Trophoblast cell (in vitro differentiated cells and primary cell): ENCODE results near the gene LCP2.

ENCODE experiments used
- DNase-seq, 2 donors: peaks; one replicate each; pipeline ENCODE4 v3.0.0-alpha.2; 2016
- H2AFZ ChIP-seq: 2 replicates; pipeline ENCODE4 v1.6.1; 2013; ENCODE audit warnings: low read length, moderate library complexity, mild to moderate bottlenecking; ENCODE audit not compliant: insufficient read depth, poor library complexity
- H2AK5ac ChIP-seq: 2 replicates; pipeline ENCODE4 v1.6.1; 2013; ENCODE audit warnings: mild to moderate bottlenecking, low read length
- H2BK120ac ChIP-seq: 2 replicates; pipeline ENCODE4 v1.6.1; 2013; ENCODE audit warnings: low read length, mild to moderate bottlenecking, moderate library complexity; ENCODE audit not compliant: insufficient read depth, poor library complexity
- H2BK12ac ChIP-seq: 2 replicates; pipeline ENCODE4 v1.6.1; 2013; ENCODE audit warnings: mild to moderate bottlenecking, low read length, moderate library complexity
- H2BK5ac ChIP-seq: 2 replicates; pipeline ENCODE4 v1.6.1; 2013; ENCODE audit warnings: low read length, low read depth, moderate library complexity, mild to moderate bottlenecking; ENCODE audit not compliant: poor library complexity
- H3K14ac ChIP-seq: 2 replicates; pipeline ENCODE4 v1.6.1; 2013; ENCODE audit warnings: mild to moderate bottlenecking, low read length
- H3K18ac ChIP-seq: 2 replicates; pipeline ENCODE4 v1.6.1; 2013; ENCODE audit warnings: mild to moderate bottlenecking, low read length
- H3K23ac ChIP-seq: 2 replicates; pipeline ENCODE4 v1.6.1; 2013; ENCODE audit warnings: low read length
- H3K27ac ChIP-seq: 2 replicates; pipeline ENCODE4 v1.5.1; 2013; ENCODE audit warnings: low read depth, mild to moderate bottlenecking, inconsistent platforms, low read length, moderate library complexity
- H3K27me3 ChIP-seq: 2 replicates; pipeline ENCODE4 v1.6.1; 2013; ENCODE audit warnings: inconsistent platforms, mild to moderate bottlenecking, low read length, moderate library complexity; ENCODE audit not compliant: insufficient read depth
- H3K36me3 ChIP-seq, 2 experiments: 1 replicate in 1 of 2; 2 replicates in 1 of 2; pipeline ENCODE4 v1.6.1; 2013; ENCODE audit warnings: low read length in 2 of 2, mild to moderate bottlenecking in 2 of 2, moderate library complexity in 1 of 2; ENCODE audit not compliant: insufficient read depth in 2 of 2, control insufficient read depth in 1 of 2
- H3K4ac ChIP-seq: 2 replicates; pipeline ENCODE4 v1.6.1; 2013; ENCODE audit warnings: low read depth, mild to moderate bottlenecking, low read length, moderate library complexity
- H3K4me1 ChIP-seq, 2 experiments: 1 replicate in 1 of 2; 2 replicates in 1 of 2; pipeline ENCODE4 v1.6.1; 2013; ENCODE audit warnings: low read length in 2 of 2, mild to moderate bottlenecking in 2 of 2, moderate library complexity in 1 of 2; ENCODE audit not compliant: insufficient read depth in 2 of 2, control insufficient read depth in 1 of 2
- H3K4me2 ChIP-seq: 2 replicates; pipeline ENCODE4 v1.6.1; 2013; ENCODE audit warnings: inconsistent platforms, mild to moderate bottlenecking, low read length, moderate library complexity
- H3K4me3 ChIP-seq: 2 replicates; pipeline ENCODE4 v1.5.1; 2013; ENCODE audit warnings: mild to moderate bottlenecking, low read depth, low read length, inconsistent platforms
- H3K79me1 ChIP-seq: one replicate; pipeline ENCODE4 v1.6.1; 2013; ENCODE audit warnings: low read length
- H3K79me2 ChIP-seq: 2 replicates; pipeline ENCODE4 v1.6.1; 2013; ENCODE audit warnings: low read length, mild to moderate bottlenecking; ENCODE audit not compliant: control insufficient read depth, insufficient read depth, poor library complexity
- H3K9ac ChIP-seq: 2 replicates; pipeline ENCODE4 v1.6.1; 2013; ENCODE audit warnings: mild to moderate bottlenecking, low read length
- H3K9me3 ChIP-seq: 2 replicates; pipeline ENCODE4 v1.6.1; 2013; ENCODE audit warnings: low read depth, mild to moderate bottlenecking, control low read depth, inconsistent platforms, low read length; ENCODE audit not compliant: insufficient read depth
- H4K12ac ChIP-seq: 2 replicates; pipeline ENCODE4 v1.6.1; 2013; ENCODE audit warnings: low read depth, mild to moderate bottlenecking, low read length, moderate library complexity
- H4K8ac ChIP-seq: 2 replicates; pipeline ENCODE4 v1.6.1; 2013; ENCODE audit warnings: low read depth, mild to moderate bottlenecking, low read length, moderate library complexity
- H4K91ac ChIP-seq: one replicate; pipeline ENCODE4 v1.6.1; 2013; ENCODE audit warnings: low read depth, mild to moderate bottlenecking, low read length, moderate library complexity
- WGBS: extraction: QIAGEN DNeasy Blood & Tissue Kit; methylation state at CpG from one replicate; pipeline ENCODE4 v1.1.7; 2013; ENCODE audit warnings: missing lambda C conversion rate; ENCODE audit not compliant: insufficient read length, insufficient coverage; ENCODE audit errors: extremely low coverage; 5-methylcytosine and 5-hydroxymethylcytosine counted together

Gene LCP2

DNA sequence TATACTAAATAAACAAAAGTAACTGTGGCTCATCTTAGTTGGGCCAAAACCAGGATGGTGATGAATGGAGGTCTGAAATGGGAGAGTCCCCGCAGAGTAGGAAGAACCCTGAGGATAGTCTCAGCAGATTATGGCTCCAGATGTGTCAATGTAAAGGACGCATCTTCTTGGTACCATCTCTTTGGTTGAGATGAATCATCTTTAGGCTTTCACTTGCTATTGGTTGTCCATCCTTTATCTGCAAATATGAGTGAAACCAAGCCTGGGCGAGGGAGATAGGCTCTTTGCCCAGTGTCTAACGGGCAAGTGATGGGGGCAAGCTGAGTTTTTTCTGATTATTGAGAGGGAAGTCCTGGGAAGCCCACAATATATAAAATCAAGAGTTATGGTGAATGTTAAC, 19.4 kb upstream of the LCP2 start:
- no peaks in the 10 kb centered on the region for H3K9me3 ChIP-seq
- H3K27me3 ChIP-seq: no peaks in the 10 kb centered on the region

DNA sequence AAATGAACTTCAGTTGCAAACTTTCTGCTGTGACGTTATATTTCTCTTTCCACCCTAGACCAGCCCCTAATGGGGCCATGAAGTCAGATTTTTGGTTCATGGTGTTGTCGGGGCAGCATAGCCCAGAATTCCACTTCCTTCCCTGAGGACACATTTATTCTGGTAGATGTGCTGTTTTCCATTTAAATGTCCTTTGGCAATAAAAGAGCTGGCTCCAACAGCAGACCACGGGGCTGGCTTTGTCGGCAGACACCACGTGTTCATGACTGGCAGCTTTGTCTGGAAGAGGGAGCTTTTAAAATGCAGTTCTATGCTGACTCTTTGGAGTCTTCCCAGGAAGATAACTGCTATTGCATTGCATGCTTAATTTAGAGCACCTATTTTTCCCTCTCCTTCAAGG, 17.6 kb upstream of the LCP2 start:
- Histone ChIP-seq H4K91ac (no peak overlapping the region), H3K23ac (no peak overlapping the region), H3K4me2 (no peak overlapping the region), H3K27ac (no peak overlapping the region), H3K9me3 (no peaks in the 10 kb centered on the region), H4K8ac (no peak overlapping the region), H3K14ac (no peak overlapping the region), H2AFZ (no peak overlapping the region), H3K4me3 (no peak overlapping the region), H3K9ac (no peak overlapping the region), H3K27me3 (no peaks in the 10 kb centered on the region), H3K79me2 (no peaks in the 10 kb centered on the region), H2AK5ac (no peak overlapping the region), H3K4me1 (peaks cover 18 to 22% of the 10 kb centered on the region in 2 experiments), H3K36me3 (no peaks in the 10 kb centered on the region), H3K79me1 (peaks cover 10% of the 10 kb centered on the region), H4K12ac (no peak overlapping the region), H2BK120ac (no peak overlapping the region), H2BK12ac (no peak overlapping the region), H3K18ac (no peak overlapping the region), H3K4ac (no peak overlapping the region), H2BK5ac (no peak overlapping the region)
- no CpG with 5 or more reads among the region's 5 CpGs for WGBS
- DNase-seq: no peak

More for the DNA sequence above, 19.4 kb upstream of the LCP2 start:
- no peaks in the 10 kb centered on the region for H3K36me3 ChIP-seq
- H4K8ac ChIP-seq: no peak overlapping the region
- H2BK5ac ChIP-seq: no peak overlapping the region
- H4K12ac ChIP-seq: no peak overlapping the region
- H3K4me1 ChIP-seq: peaks cover 13 to 14% of the 10 kb centered on the region in 2 experiments
- WGBS: no CpG with 5 or more reads among the region's 4 CpGs
- H3K4me3 ChIP-seq: no peak overlapping the region
- no peaks in the 10 kb centered on the region for H3K79me2 ChIP-seq
- H4K91ac ChIP-seq: no peak overlapping the region
- no peak overlapping the region for H2BK120ac ChIP-seq
- H2AFZ ChIP-seq: no peak overlapping the region
- H2BK12ac ChIP-seq: no peak overlapping the region
- no peak overlapping the region for H2AK5ac ChIP-seq
- H3K9ac ChIP-seq: no peak overlapping the region
- no peak overlapping the region for H3K4me2 ChIP-seq
- H3K4ac ChIP-seq: no peak overlapping the region
- no peak overlapping the region for H3K27ac ChIP-seq
- H3K79me1 ChIP-seq: peaks cover 8% of the 10 kb centered on the region
- no peak overlapping the region for H3K14ac ChIP-seq
- no peak overlapping the region for H3K23ac ChIP-seq
- no peak for DNase-seq
- H3K18ac ChIP-seq: no peak overlapping the region

DNA sequence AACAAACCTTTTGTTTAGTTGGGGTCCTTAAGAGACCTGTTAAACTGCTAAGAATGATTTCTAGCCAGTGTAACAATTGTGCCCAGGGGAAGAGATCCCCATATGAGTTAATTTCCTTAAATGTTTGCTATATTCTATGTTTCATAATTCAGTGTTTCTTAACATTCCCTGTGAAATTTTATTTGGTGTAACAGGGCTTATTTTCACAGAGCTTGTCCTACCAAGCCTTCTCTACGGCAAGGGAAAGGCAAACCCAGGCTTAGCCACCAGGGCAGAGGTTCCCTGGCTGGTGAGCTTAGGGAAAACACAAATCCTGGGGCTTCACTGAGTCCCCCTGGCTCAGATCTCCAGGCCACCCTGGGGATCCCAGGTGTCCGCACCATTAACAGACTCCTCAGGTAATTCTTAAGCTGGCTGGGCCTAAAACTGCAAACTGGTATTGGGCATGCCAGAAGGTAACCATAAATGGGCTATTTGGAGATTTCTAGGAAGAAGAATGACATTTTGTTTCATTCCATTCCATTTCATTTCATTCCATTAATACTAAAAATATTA, 17.0 kb upstream of the LCP2 start:
- Histone ChIP-seq H3K4me1 (peaks cover 18 to 22% of the 10 kb centered on the region in 2 experiments), H3K27me3 (no peaks in the 10 kb centered on the region), H3K18ac (no peak overlapping the region), H3K4me2 (no peak overlapping the region), H3K9me3 (no peaks in the 10 kb centered on the region), H3K4ac (no peak overlapping the region), H2AK5ac (peak overlapping the region; percentile 26), H3K4me3 (no peak overlapping the region), H3K36me3 (no peaks in the 10 kb centered on the region), H2BK120ac (peak overlapping the region; percentile 85), H4K91ac (peak overlapping the region; percentile 90), H3K14ac (peak overlapping the region; percentile 46), H3K79me2 (no peaks in the 10 kb centered on the region), H3K9ac (no peak overlapping the region), H2BK5ac (peak overlapping the region; percentile 70), H4K8ac (no peak overlapping the region), H3K27ac (no peak overlapping the region), H2AFZ (peak overlapping the region; percentile 62), H4K12ac (no peak overlapping the region), H3K23ac (no peak overlapping the region), H2BK12ac (peak overlapping the region; percentile 72), H3K79me1 (peaks cover 10% of the 10 kb centered on the region)
- no peak for DNase-seq
- no CpG with 5 or more reads among the region's 2 CpGs for WGBS

DNA sequence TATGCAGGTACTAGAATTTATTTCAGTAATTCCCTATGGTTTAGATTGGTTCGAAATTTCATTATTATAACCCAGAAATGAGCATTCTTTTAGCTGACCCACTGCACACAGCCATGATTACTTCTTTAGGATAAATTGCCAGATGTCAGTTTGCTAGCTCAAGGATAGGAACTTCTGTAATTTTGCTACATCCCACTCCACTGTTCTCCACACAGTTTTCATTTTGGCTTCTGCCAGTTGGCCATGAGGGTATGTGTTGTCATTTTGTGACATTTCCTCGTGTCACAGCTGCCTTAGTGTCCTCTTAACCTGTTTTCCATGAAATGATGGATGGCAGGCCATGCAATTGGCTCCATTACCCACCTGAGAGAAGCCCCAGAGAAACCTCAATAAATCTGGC, 16.2 kb upstream of the LCP2 start:
- peak overlapping the region; percentile 60 for H2BK12ac ChIP-seq
- no peak overlapping the region for H4K12ac ChIP-seq
- no peak overlapping the region for H3K4me3 ChIP-seq
- H3K79me2 ChIP-seq: no peaks in the 10 kb centered on the region
- H2AFZ ChIP-seq: no peak overlapping the region
- no peak overlapping the region for H3K14ac ChIP-seq
- no peak overlapping the region for H3K4me2 ChIP-seq
- no peak overlapping the region for H3K18ac ChIP-seq
- H4K91ac ChIP-seq: peak overlapping the region; percentile 69
- H2AK5ac ChIP-seq: no peak overlapping the region
- no peak overlapping the region for H3K23ac ChIP-seq
- H3K4ac ChIP-seq: no peak overlapping the region
- H3K9ac ChIP-seq: no peak overlapping the region
- peak overlapping the region; percentile 67 for H2BK120ac ChIP-seq
- H2BK5ac ChIP-seq: no peak overlapping the region
- H3K27ac ChIP-seq: no peak overlapping the region
- H3K9me3 ChIP-seq: no peaks in the 10 kb centered on the region
- peaks cover 10% of the 10 kb centered on the region for H3K79me1 ChIP-seq
- H3K4me1 ChIP-seq: peaks cover 18 to 22% of the 10 kb centered on the region in 2 experiments
- H3K36me3 ChIP-seq: no peaks in the 10 kb centered on the region
- no peak for DNase-seq
- no CpG with 5 or more reads among the region's 2 CpGs for WGBS
- no peaks in the 10 kb centered on the region for H3K27me3 ChIP-seq
- H4K8ac ChIP-seq: no peak overlapping the region
